Thyroid gland (tissue), 4 donors: Measurements from ENCODE around the gene LRP8. TPM values are rescaled to one million over a fixed set of nuclear protein-coding genes. Genes with fewer than 3 reads are reported as not detected.
A peak's percentile ranks its signal among the peaks of the same experiment; 100 is the strongest.

Source experiments
- DNase-seq, 2 donors: peaks; one replicate each; pipeline ENCODE4 v3.0.0-alpha.2; 2019
- H3K27ac ChIP-seq, 3 donors: fragments of 200-600 bp; sonication (generic); 1 replicate in 2 of 3; 2 replicates in 1 of 3; pipeline ENCODE4 v1.5.1; 2016 to 2019; ENCODE audit warnings: mild to moderate bottlenecking in 1 of 3, moderate library complexity in 1 of 3
- H3K27me3 ChIP-seq: fragments of 200-600 bp; sonication (generic); one replicate; pipeline ENCODE4 v1.5.1; 2019
- H3K36me3 ChIP-seq, 2 donors: fragments of 200-600 bp; sonication (generic); one replicate each; pipeline ENCODE4 v1.5.1; 2016 to 2019
- H3K4me1 ChIP-seq, 2 donors: fragments of 200-600 bp; sonication (generic); one replicate each; pipeline ENCODE4 v1.5.1; 2017 to 2019
- H3K4me3 ChIP-seq, 3 donors: fragments of 200-600 bp; sonication (generic); replicated peaks in 1 of 3; 1 replicate in 2 of 3; 2 replicates in 1 of 3; pipeline ENCODE4 v1.5.1; 2016; ENCODE audit warnings: mild to moderate bottlenecking in 1 of 3
- H3K9me3 ChIP-seq: fragments of 200-600 bp; sonication (generic); one replicate; pipeline ENCODE4 v1.5.1; 2017
- CTCF ChIP-seq, 6 experiments: fragments of 200-600 bp in 3 of 6; fragments of 450-650 bp in 3 of 6; sonication (generic) in 3 of 6; IDR thresholded peaks; one replicate each; pipeline ENCODE4 v1.5.1; 2016 to 2019; ENCODE audit warnings: antibody characterized with exemption in 6 of 6, mild to moderate bottlenecking in 2 of 6, inconsistent platforms in 1 of 6, moderate library complexity in 1 of 6
- POLR2A ChIP-seq, 2 donors: fragments of 450-650 bp; IDR thresholded peaks; one replicate each; pipeline ENCODE4 v1.6.1; 2017; ENCODE audit warnings: antibody characterized with exemption in 2 of 2, mild to moderate bottlenecking in 2 of 2, moderate library complexity in 1 of 2
- WGBS, 2 donors: methylation state at CpG; one replicate each; pipeline ENCODE4 v1.1.5; 2017; 5-methylcytosine and 5-hydroxymethylcytosine counted together
- intact Hi-C: fragments of 100-400 bp; cut with DNase I; formaldehyde crosslinking; loops from one replicate; pipeline ENCODE4 v1.15.1; 2023
- total RNA-seq, 4 donors: library from RNA; depleted of rRNA; stranded (reverse); fragments of >200 nt; gene quantifications; one replicate each; pipeline ENCODE4 v1.2.3, GENCODE V29; 2016

The LRP8 gene
- total RNA-seq, 4 donors from 2014 or later: 92.8 to 200 (median 143) TPM

- Histone ChIP-seq H3K4me3 (no peak overlapping the region), H3K4me1 (no peaks in the 10 kb centered on the region), H3K9me3 (no peaks in the 10 kb centered on the region), H3K27ac (no peak overlapping the region), H3K36me3 (peaks cover 33 to 62% of the 10 kb centered on the region in 2 donors), H3K27me3 (no peaks in the 10 kb centered on the region)
- no peak for TF ChIP-seq POLR2A (IDR thresholded peaks at IDR 0.05)
- no peak for TF ChIP-seq CTCF (IDR thresholded peaks at IDR 0.05)
- DNase-seq: no peak
- intact Hi-C loops: no loop called here
- 95% methylated on average over 11 of the region's 11 CpGs for WGBS, 2 donors
Measured at GRCh38 chr1:53256511-53257453, 71.1 kb downstream of the LRP8 start.

GRCh38 chr1:53255031-53255430 lies 72.8 kb downstream of the LRP8 start:
- TF ChIP-seq POLR2A (IDR thresholded peaks at IDR 0.05) (no peak), CTCF (IDR thresholded peaks at IDR 0.05) (no peak)
- no peaks in the 10 kb centered on the region for H3K9me3 ChIP-seq
- H3K27ac ChIP-seq: no peak overlapping the region
- no peaks in the 10 kb centered on the region for H3K27me3 ChIP-seq
- H3K4me1 ChIP-seq: peaks cover 0 to under 1% of the 10 kb centered on the region in 2 donors
- peaks cover 18 to 46% of the 10 kb centered on the region in 2 donors for H3K36me3 ChIP-seq
- 95 to 96% methylated on average over 4 of the region's 4 CpGs for WGBS, 2 donors
- H3K4me3 ChIP-seq: no peak overlapping the region
- DNase-seq: no peak
- intact Hi-C loops: no loop called here

- no peaks in the 10 kb centered on the region for H3K9me3 ChIP-seq
- no peak for DNase-seq
- no peaks in the 10 kb centered on the region for H3K27me3 ChIP-seq
- H3K4me1 ChIP-seq: peaks cover 6 to 9% of the 10 kb centered on the region in 2 donors
- TF ChIP-seq CTCF (IDR thresholded peaks at IDR 0.05) (no peak), POLR2A (IDR thresholded peaks at IDR 0.05) (no peak)
- intact Hi-C loops: no loop called here
- WGBS, 2 donors: 82 to 84% methylated on average over 4 of the region's 4 CpGs
- H3K4me3 ChIP-seq: no peak overlapping the region
- H3K27ac ChIP-seq: no peak overlapping the region
- peaks cover 15 to 39% of the 10 kb centered on the region in 2 donors for H3K36me3 ChIP-seq
Measured at GRCh38 chr1:53254011-53254640, 73.7 kb downstream of the LRP8 start.

GRCh38 chr1:53250325-53250724 lies 77.5 kb downstream of the LRP8 start:
- WGBS, 2 donors: 93 to 98% methylated on average over 4 of the region's 4 CpGs
- H3K36me3 ChIP-seq: peaks cover 2 to 9% of the 10 kb centered on the region in 2 donors

More at GRCh38 chr1:53250325-53250724, 77.5 kb downstream of the LRP8 start:
- no peak for DNase-seq
- peaks cover 8 to 21% of the 10 kb centered on the region in 2 donors for H3K4me1 ChIP-seq
- no peak for TF ChIP-seq POLR2A (IDR thresholded peaks at IDR 0.05)
- TF ChIP-seq CTCF (IDR thresholded peaks at IDR 0.05): no peak
- H3K9me3 ChIP-seq: no peaks in the 10 kb centered on the region
- peak overlapping the region in 1 of 3 donors; percentile 73 for H3K27ac ChIP-seq
- H3K27me3 ChIP-seq: no peaks in the 10 kb centered on the region
- no peak overlapping the region for H3K4me3 ChIP-seq
- intact Hi-C loops: no loop called here
